Activated CD8-positive, alpha-beta memory T cell treated with anti-CD3 and anti-CD28 coated beads for 36 hours (primary cell): ENCODE measurements around the gene CUL4A. TPM values are rescaled to one million over a fixed set of nuclear protein-coding genes. Genes with fewer than 3 reads are reported as not detected.

Experiments used
- CTCF ChIA-PET: fragments of 350-600 bp; sonication (Branson Sonifier 250); formaldehyde crosslinking; loops from one replicate; lab custom pipeline; 2021; ENCODE audit warnings: antibody characterized with exemption; lab: Charles Lee
- POLR2A ChIA-PET: fragments of 350-600 bp; sonication (Branson Sonifier 250); formaldehyde crosslinking; loops from one replicate; lab custom pipeline; 2021; ENCODE audit warnings: antibody characterized with exemption; lab: Charles Lee
- total RNA-seq, 2 experiments: library from RNA; stranded (reverse); gene quantifications; one replicate each; pipeline ENCODE4 v1.2.3, GENCODE V29; 2021

Gene CUL4A
- total RNA-seq, 2 experiments from 2014 or later = 89.8 to 90.0 TPM

DNA sequence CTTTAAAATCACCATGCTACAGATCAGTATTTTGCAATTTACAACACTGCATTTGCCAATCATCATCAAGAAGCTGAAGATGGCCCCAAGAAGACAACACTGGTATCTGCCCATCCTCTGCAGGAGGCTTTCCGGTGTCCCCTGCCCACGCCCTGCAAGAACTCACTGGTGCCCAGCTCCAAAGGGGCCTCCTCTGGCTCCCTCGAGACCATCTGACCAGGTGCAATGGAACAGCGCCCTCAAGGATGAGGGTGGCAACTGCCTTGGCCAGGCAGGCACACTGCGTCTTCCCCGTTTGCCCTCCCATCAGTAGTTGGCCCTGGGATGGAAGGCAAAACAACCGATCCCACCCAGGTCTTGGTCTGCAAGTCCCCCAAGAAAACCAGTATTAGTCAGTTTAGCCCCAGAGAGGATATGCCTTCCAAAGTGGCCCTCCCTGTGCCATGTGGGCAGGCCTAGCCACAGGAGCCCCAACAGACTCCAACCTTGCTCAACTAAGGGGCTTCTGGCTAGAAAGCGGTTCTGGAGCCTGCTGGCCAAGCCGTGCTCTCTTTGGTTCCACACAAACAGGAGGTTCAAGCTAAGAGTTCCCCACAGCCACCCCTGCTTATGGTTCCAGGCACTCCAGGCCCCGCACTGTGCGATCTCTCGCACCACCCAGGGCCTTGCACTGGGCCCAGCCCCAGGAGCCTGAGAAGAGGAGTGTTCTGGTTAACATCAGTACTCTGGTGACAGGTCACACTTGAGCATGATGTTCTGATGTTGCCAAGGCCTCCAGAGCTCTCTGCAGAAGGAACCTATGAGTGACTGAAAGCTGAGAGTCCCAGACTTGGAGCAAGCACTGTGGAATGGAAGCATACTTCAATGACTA is 5.7 kb upstream of the CUL4A start:
- ChIA-PET CTCF (interaction anchor here (1.2 kb wide), 1 partner anchor 50 kb away, joined by 3 read pairs; no protein-coding TSS in a partner anchor), POLR2A (no interaction called here)

- POLR2A ChIA-PET = no interaction called here
- CTCF ChIA-PET = no interaction called here
These were observed 5.1 kb upstream of the CUL4A start for GRCh38 chr13:113204378-113204734.

GRCh38 chr13:113205428-113205931 is 3.9 kb upstream of the CUL4A start:
- CTCF ChIA-PET = no interaction called here
- POLR2A ChIA-PET = no interaction called here

DNA sequence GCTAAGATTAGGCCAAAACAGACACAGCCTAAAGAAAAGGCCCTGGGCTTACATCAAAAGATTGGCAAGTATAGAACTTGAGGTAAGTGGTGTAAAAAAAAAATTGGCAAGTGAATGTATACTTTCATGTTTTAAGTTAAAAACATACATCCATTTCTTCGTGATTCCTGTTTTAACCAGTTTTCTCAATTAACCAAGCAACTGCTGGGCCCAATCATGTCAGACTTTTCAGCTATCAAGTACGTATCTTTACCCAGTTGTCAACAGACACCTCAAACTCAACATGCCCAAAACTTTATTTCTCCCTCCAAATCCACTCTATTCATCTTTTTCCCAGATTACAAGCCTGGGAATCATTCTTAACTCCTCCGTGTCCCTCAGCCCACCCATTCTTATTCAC is 2.0 kb upstream of the CUL4A start:
- POLR2A ChIA-PET = interaction anchor here (0.5 kb wide), 1 partner anchor 62 kb away, joined by 3 read pairs; no protein-coding TSS in a partner anchor
- CTCF ChIA-PET = no interaction called here

DNA sequence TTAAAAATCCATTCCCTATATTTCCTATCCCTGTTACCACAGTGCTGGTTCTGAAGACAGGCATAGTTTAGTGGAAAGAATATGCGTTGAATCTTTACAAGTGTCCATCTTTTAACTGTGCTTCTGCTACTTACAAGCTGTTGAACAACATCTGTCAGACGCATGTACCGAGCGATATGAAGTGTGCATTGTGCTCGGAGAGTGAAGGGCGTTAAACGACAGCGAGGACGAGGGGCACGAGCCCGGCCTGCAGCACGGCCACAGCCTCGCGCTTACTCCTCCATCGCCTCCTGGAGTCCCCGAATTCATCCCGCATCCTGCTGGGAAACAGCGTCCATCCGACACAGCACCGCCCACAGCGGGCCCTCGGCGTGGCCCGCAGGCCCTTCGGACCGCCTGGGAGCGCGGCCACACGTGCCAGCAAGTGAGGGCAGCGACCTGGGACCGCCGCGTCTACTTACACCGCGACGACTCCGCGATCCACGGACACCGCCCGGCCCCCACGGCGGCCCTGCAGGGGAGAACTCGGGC is 1.5 kb upstream of the CUL4A start:
- CTCF ChIA-PET = interaction anchor here (1.0 kb wide), 1 partner anchor 23 kb away, joined by 3 read pairs; no protein-coding TSS in a partner anchor
- POLR2A ChIA-PET = interaction anchor here (0.5 to 2.1 kb wide), 2 partner anchors 61 to 90 kb away, joined by 3 to 11 read pairs; partner anchors contain the start of gene LAMP1

- ChIA-PET CTCF (interaction anchor here (1.0 kb wide), 1 partner anchor 24 kb away, joined by 3 read pairs; no protein-coding TSS in a partner anchor), POLR2A (interaction anchor here (0.5 to 2.1 kb wide), 5 partner anchors 46 to 1028 kb away, joined by 3 to 11 read pairs (median 4); partner anchors contain the start of gene LAMP1)
These were observed 735 bp upstream of the CUL4A start, which contains the start of gene PCID2 for GRCh38 chr13:113208421-113209335. Gene PCID2, minus strand, starts transcription at chr13:113208669. Its CDS starts 35 bp downstream, at chr13:113208634.

GRCh38 chr13:113209759-113210421 is 477 bp downstream of the CUL4A start:
- CTCF ChIA-PET = interaction anchor here (0.8 to 1.1 kb wide), 2 partner anchors 10 to 180 kb away, joined by 3 read pairs; no protein-coding TSS in a partner anchor
- POLR2A ChIA-PET = interaction anchor here (0.5 to 2.1 kb wide), 5 partner anchors 23 to 1071 kb away, joined by 3 to 11 read pairs (median 3); partner anchors contain the start of genes LAMP1 and UPF3A

- ChIA-PET POLR2A (no interaction called here), CTCF (no interaction called here)
These were observed 1.4 kb downstream of the CUL4A start for GRCh38 chr13:113210833-113211232.

GRCh38 chr13:113211774-113212173 is 2.4 kb downstream of the CUL4A start:
- ChIA-PET POLR2A (no interaction called here), CTCF (no interaction called here)

DNA sequence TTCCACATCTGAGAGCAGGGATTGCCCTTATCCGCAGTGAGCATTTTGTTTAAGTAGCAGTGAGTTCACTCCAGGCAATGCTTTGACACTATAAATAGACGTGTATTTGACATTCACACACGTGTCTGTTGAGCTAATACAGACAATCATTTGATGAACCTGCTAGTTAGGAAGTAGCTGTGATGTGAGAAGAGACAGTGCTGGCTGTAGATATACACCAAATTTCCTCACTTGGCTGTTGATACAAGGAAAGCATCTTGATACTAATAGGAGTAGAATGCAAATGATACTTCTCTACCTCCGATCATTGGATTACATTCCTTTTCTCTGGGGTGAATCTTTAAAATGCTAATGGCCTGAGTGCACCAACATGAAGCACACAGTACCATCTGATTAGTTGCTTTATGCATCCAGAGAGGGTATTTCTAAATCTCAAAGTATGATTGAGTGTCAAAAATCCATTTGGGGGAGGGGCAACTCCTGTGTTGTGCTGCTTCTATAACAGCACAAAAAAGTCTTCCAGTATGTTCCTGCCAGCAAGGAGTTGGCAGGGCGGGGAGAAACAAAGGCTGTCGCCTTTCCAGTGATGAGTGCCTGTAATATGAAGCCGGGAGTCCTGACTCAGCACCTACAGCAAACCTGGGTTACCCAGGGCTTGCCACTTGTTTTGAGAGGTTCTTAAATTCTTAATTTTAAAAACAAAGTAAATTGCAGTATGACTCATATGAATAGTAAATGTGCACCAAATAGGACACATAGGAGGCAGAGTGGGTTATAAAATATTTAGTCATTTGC is 7.0 kb downstream of the CUL4A start:
- CTCF ChIA-PET = interaction anchor here (0.6 kb wide), 1 partner anchor 85 kb away, joined by 3 read pairs; no protein-coding TSS in a partner anchor
- POLR2A ChIA-PET = no interaction called here

DNA sequence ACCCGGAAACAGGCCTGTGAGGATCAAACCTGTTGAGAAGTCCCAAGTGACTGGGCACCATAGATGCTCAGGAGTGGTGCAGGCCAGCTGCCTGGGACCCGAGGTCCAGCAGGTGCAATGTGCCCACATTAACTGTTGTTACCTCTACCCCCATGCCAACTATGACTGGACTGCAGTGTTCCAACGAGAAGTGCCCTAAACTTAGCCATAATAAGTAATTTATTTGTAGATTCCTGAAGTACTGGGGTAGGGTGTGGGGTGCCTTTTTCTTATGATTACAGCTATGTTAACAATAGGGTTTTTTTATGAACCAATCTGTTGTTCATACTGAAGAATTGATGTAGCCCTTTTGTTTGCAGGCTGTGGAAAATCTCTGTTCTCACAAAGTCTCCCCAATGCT is 9.2 kb downstream of the CUL4A start:
- POLR2A ChIA-PET = no interaction called here
- CTCF ChIA-PET = no interaction called here

DNA sequence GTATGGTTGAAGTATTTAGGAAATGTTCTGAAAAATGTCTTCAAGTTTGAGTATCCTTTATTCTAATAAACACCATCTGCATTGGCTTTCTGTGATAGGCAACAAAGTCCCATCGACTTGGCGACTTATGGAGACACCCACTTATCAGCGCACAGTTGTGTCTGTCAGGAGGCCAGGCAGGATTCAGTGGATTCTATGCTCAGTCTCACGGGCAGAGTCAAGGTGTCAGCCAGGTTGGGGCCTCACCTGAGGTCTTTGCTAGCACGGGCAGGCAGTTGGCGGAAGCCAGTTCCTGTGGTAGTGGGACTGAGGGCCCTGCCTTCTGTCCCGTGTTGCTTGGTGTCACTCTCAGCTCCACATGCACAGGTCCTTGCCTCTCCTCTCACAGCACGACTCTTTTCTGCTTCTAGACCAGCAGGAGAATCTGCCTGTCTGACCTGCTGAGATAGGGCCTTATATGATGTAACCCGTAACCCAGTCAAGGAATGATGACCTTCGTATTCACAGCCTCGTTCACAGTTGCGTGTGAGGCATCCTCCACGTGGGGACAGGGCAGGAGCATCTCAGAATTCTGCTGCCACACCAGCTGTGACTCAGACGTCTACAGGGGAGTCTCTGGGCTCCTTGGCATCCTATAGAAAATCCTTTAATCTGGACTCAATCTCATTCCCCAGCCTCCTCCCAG is 10.0 kb downstream of the CUL4A start:
- POLR2A ChIA-PET = no interaction called here
- CTCF ChIA-PET = interaction anchor here (1.5 kb wide), 1 partner anchor 10 kb away, joined by 3 read pairs; the partner anchor contains the start of gene CUL4A

- ChIA-PET CTCF (interaction anchor here (1.5 kb wide), 1 partner anchor 10 kb away, joined by 3 read pairs; the partner anchor contains the start of gene CUL4A), POLR2A (no interaction called here)
These were observed 10.8 kb downstream of the CUL4A start for GRCh38 chr13:113220141-113220598.

DNA sequence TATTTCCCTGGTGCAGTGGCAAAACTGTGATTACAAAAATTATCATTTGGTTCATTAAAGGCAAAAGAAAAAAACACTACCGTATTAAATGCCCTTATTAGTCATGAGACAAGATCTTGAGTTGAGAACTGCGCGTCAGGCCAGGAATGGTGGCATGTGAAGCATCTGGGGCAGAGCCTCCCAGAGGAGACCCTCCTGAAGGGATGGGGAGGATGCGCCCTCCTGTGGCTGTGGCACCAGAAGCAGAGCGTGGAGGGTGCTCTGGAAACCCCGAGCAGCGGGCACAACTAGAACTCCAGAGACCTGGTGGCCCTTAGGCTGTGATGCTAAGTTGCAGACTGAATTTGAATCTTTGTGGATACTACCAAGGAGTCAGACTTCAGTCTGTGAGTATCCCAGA is 11.5 kb downstream of the CUL4A start:
- ChIA-PET POLR2A (no interaction called here), CTCF (no interaction called here)

GRCh38 chr13:113223070-113223469 is 13.7 kb downstream of the CUL4A start:
- POLR2A ChIA-PET = no interaction called here
- CTCF ChIA-PET = no interaction called here

DNA sequence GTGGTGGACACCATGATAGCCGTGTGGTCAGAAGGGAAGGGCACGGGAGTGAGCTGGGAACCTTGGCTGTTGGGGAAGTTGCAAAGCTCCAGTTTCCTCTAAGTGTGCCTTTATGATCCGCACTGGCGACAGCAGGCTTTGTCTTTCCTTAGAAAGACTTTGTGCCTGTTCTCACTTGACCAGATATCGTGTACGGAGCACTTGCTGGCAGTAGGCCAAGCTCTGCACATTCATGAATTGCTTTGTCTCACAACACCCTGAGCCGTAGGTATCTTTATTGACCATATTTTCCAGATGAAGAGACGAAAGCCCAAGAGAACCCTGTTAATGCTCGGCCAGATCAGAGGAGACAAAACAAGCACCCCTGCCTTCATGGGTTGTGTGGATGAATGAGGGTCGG is 15.1 kb downstream of the CUL4A start:
- ChIA-PET CTCF (no interaction called here), POLR2A (no interaction called here)

DNA sequence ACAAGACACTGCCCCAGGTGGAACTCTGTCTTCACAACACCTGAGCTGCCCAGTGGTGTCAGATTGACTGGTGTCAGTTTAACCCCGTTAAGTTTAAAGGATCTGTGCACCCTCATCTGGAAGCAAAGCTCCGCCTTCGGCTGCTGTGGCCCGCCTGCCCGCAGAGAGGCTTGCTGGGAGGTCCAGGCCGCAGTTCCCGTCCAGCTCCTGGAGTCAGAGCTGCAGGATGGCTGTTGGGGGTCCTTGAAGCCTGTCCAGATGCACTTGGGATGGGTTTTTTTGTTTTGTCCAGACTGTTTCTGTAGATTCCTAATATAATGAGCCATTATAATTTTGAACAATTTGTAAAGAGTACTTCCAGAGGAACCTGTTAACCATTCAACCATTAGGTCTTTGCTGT is 16.1 kb downstream of the CUL4A start:
- POLR2A ChIA-PET = interaction anchor here (0.5 kb wide), 1 partner anchor 13 kb away, joined by 3 read pairs; no protein-coding TSS in a partner anchor
- CTCF ChIA-PET = no interaction called here
